Colon (tissue), 2 donors: ENCODE results near the gene RRP36.
"Not testable (repeated sequence)": the region's sequence is repeated elsewhere in the genome, so short reads cannot be mapped to it uniquely, and the experiment has no call there.

Experiments
- FAIRE-seq: peaks from 2 replicates; lab custom pipeline; 2012; peaks lifted over from hg19 to GRCh38; lab: Jason Lieb, UNC
- donor health status: control.
- donor health status: control.

The RRP36 gene

DNA sequence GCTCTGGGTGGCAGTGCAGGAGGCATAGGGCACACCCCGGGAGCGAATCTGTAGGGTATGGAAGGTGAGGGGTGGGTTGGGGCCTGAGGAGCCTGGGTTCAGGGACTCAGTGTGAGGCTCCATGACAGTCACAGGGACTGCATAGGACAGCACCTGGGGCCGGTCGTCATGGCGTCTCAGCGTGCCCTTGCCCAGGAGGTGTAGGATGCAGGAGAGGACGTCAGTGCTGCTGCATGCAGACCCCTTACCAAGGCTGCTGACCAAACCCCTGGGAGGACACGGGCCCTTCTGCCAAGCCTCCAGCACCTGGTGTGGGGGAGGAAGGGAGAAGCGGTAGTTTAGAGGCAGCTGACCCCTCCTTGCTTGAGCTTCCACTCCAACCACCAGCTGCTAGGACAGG lies 16.3 kb downstream of the RRP36 start:
- no peak for FAIRE-seq

DNA sequence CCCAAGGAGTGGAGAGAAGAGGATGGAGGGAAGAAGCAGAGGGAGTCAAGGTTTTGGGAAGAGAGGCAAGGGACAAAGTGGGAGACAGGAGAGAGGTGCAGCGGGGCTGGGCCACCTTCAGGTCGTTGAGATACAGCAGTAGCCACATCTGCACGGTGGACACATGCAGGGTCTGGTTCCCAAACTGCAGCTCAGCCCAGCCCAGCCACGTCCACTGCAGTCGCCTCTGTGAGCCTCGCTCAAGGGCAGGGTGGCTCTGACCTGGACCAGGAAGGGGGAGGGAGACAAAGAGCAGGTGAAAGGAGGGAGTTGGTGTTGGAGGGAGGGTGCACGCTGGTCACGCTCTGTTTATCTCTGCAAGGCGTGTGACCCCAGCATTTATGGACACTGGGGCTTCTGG lies 17.3 kb downstream of the RRP36 start:
- no peak for FAIRE-seq

DNA sequence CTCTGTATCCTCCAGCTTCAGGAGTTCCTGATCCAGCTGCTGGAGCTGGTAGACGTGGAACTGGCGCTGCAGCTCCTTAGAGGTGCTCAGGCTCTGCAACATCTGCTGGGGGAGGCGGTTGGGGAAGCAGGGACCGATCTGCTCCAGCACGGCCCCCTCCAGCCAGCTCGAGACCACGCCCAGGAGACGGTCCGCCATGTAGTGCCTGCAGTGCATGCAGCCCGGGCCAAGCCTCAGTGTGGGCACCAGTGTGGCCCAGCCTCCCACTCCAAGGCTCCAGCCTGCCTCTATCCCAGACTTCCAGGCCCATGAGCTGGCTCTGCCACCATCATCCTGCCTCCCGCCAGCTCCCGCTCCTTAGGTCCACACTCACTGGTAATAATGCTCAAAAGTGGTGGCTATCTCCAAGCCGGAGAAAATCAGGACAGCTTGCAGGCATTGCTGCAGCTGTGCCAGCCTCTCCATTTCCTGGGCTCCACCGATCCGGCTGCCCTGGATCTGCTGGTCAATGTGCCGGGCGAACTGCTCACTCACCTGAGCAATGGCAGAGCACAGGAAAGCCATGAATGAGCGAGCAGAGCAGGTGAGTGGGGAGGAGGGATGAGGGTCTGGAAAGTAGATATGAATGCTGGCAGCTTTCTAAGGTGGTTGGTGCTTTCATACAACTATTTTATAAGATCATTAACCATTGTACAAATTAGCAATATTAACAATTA lies 19.3 kb downstream of the RRP36 start:
- FAIRE-seq = no peak

DNA sequence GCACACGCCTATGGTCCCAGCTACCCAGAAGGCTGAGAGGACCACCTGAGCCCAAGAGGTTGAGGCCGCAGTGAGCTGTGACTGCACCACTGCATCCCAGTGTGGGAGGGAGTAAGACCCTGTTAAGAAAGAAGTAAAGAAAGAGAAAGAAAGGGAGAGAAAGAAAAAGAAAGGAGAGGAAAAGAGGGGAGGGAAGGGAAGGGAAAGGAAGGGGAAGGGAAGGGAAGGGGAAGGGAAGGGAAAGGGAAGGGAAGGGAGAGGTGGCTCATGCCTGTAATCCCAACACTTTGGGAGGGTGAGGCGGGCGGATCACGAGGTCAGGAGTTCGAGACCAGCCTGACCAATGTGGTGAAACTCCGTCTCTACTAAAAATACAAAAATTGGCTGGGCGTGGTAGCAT lies 20.1 kb downstream of the RRP36 start:
- FAIRE-seq = not testable (repeated sequence)

- FAIRE-seq = no peak
These were observed 21.9 kb downstream of the RRP36 start for GRCh38 chr6:43043310-43043709.

- FAIRE-seq = no peak
These were observed 24.0 kb downstream of the RRP36 start for GRCh38 chr6:43045371-43045930.

- FAIRE-seq = no peak
These were observed 26.6 kb downstream of the RRP36 start for GRCh38 chr6:43047998-43048397.

DNA sequence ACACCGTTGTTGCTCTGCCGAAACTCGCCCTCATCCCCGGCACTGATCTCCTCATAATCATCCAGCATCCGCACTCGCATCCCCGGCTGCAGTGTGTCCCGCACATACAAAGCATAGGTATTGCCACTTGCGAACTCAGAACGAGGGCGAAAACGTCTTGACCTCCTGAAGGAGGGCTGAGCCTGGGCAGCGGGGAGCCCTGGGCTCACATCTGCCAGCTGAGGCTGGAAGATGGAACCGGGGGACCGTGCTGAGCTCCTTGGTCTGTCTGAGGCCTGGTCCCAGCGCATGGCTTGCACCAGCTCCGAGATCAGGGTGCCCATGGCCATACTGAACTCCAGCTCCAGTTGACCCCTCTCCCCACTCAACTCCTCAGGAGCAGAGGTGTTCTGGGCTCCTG lies 29.6 kb downstream of the RRP36 start:
- FAIRE-seq = no peak

- FAIRE-seq = no peak
These were observed 30.9 kb downstream of the RRP36 start for GRCh38 chr6:43052225-43052841.

DNA sequence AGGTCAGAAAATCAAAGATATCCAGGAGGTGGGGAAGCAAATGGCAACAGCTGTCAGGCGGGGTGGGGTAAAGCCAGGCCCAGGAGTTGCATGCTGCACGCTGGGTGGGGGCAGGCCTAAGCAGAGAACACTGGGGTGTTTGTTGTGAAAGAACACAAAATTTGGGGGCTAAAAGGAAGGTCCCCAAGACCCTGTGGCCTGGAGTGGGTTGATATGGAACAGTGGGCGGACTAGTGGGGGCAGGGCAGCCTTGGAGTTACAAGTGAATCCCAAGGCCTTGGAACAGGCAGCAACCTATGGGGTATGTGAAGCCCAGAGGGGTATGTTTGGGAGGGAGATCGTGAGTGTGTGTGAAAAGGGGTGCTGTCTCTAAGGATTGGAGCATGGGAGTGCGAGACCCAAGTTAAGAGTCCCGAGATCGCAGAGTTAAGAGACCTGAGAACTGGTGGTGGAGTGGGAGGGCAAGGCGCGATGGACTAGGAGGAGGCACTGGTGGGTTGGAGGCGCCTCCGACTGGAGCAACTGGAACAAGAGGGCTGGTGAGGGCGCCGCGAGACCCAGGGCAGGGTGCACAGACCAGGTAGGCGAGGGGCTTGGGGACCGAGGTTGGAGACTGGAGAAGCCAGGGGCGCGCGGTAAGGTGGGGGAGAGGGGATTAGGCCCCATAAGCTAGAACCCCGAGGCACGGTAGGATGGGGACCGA lies 31.6 kb downstream of the RRP36 start:
- FAIRE-seq = no peak

- no peak for FAIRE-seq
These were observed 32.3 kb downstream of the RRP36 start, which contains the start of gene CUL7 for GRCh38 chr6:43053545-43054205. CUL7 (minus strand) TSS chr6:43053851; CDS start chr6:43052788, 1,063 bp downstream.

DNA sequence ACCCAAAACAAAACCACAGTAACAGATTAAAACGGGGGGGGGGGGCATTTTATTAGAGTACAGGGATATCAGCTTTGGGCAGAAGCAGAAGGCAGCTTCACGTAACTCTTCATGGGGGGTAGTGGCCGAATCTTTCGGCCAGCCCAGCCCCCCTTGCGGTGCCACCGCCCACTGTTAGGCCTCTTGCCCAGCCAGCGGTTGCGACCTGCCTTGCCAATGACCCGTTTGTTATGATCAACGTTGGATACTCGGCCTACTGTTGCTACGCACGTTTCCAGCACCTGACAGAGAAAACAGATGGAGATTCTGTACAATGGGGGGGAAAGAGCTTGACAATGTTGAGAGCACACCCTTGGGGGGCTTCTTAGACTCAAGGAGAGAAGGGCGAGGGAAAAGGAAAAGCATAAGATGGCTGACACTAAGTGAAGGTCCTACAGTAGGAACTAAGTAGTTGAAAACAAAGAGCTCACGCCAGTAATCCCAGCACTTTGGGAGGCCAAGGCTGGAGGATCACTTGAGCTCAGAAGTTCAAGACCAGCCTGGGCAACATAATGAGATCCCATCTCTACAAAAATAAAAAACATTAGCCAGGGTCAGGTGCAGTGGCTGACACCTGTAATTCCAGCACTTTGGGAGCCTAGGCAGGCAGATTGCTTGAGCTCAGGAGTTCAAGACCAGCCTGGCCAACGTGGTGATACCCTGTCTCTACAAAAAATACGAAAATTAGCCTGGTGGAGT lies 33.0 kb downstream of the RRP36 start:
- no peak for FAIRE-seq

GRCh38 chr6:43055966-43056365 lies 34.5 kb downstream of the RRP36 start:
- FAIRE-seq = no peak

DNA sequence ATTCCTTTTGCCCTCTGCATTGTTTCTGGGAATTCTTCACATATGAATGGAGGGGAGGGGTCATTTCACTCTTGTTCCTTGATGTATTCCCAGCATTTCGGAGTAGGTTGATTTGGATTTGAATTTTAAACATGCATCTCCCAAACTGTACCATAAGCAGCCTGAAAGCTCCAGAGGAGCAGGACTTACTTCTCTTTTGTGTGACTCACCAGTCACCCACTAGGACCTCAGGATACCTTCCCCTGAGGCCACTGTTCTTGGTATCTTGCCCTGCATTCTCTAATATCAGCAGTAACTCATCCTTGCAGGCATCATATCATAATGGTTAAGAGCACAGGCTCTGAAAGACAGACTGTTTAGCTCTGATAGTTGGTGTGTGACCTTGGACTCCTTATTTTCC lies 37.1 kb downstream of the RRP36 start:
- no peak for FAIRE-seq

DNA sequence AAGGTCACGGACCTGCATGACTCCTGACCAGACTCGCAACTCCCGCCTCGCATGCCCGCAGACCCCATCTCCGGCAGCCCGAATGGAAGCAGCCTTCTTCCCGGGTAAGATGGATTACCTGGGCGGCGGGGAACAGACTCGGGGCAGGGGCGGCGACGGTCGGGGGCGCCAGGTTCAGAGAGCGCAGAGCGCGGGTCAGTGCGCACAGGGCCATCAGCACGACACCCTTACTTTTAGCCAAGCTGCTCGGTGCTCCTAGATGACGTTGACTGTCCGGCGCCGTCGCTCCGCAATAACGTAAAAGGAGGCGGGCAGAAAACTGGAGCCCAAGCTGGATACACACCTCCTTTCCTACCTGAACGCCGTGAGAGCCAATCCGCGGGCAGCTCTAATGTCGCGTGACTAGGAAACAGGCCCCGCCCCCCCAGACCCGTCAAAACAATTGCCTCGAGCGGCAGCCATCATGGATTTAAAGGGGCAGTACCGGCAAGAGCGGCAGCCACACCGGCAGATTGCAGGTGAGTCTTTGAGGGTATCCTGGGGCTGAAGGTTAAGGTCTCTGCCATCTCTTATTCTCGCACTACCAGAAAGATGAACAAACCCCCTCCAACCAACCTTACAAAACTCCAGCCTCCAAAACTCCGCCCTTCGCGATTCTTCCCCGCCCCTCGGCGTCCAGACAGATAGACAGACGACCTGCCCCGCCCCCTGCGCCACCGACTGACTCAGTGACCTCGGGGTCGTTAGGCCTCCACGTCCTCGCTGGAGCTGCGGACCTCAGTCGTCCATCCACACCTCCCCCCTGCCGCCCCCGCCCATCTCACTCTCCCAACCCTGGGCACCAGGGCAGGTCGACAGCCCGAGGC lies 38.0 kb downstream of the RRP36 start, which contains the start of the genes KLC4 and MRPL2:
TSS of gene KLC4 (plus strand) at position 464 of the 866 bp plus-strand sequence. CDS start 1,705 bp downstream, outside the sequence.
TSS of gene MRPL2 (minus strand) at position 267 of the 866 bp plus-strand sequence. CDS start at position 214, 53 bp downstream.
- no peak for FAIRE-seq

DNA sequence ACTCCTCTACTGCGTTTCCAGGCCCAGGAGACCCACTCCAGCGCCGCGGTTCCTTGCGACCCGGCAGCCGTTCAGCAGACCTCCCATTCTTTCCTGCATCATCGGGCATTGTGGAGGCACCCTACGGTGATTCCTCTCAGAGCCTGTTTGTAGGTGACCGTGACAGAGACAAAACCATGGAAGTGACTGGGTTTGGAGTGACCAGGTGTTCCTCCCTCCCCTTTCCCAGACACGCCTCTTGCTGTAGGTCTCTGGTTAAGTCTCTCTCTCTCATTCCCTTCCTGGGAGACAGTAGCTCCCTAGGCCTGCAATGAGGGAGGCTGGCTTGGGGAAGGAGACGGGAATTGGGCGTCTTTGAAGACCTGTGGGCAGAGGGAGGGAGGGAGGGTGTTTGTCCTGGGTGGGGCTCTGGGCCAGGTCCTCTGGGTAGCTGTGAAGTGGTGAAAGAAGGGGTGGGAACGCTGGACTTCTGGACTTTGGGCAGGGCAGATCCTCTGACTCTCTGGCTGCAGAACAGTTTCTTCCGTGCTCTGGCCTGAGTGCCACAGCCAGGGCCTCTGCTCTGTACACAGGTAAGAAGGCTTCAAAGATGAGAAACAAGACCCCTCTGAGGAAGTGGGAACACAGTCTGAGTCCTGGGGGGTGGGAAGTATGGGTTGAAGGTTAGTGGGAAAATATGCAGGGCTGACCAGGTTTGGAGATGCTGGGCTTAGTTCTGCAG lies 38.8 kb downstream of the RRP36 start:
- no peak for FAIRE-seq

DNA sequence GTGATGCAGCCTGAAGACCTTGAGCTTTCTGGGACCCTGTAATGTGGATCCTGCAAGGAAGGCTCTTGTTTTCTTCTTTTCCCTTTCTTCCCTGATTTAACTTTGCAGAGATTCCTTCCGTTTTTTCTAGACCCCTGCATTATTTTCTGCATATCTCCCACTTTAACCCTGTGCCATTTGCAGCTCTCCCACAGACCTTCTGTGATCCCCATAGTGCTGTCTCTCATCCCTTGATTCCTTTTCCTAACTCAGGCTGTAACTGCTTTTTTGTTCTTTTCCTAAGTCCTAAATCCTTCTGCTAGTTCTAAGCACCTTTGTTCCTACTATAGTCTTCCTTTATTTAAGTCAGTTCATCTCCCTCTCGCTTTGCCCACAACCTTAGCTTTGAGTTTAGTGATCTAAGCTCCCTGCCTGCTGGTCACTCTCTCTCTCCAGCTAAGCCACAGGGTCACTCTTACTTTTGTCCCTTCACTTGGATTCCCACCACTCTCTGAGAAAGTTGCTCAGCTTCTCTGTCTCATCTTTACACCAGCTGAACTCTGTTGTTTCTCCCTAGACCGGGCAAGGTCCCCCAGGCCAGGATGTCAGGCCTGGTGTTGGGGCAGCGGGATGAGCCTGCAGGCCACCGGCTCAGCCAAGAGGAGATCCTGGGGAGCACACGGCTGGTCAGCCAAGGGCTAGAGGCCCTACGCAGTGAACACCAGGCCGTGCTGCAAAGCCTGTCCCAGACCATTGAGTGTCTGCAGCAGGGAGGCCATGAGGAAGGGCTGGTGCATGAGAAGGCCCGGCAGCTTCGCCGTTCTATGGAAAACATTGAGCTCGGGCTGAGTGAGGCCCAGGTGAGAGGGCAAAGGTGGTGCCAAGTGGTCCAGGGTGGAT lies 39.6 kb downstream of the RRP36 start:
- FAIRE-seq = no peak

GRCh38 chr6:43061861-43062260 lies 40.4 kb downstream of the RRP36 start:
- FAIRE-seq = no peak

DNA sequence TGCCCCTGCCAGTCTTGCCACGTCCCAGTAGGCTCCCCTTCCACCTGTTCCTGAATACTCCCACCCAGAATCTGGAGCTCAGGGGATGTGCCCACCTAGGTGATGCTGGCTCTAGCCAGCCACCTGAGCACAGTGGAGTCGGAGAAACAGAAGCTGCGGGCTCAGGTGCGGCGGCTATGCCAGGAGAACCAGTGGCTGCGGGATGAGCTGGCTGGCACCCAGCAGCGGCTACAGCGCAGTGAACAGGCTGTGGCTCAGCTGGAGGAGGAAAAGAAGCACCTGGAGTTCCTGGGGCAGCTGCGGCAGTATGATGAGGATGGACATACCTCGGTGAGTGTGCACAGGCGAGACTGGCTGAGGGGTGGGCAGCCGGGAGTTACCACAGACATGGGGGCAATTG lies 41.4 kb downstream of the RRP36 start:
- no peak for FAIRE-seq
